Measurements from ENCODE around the gene RASGRP4. TPM values are rescaled to one million over a fixed set of nuclear protein-coding genes. Genes with fewer than 3 reads are reported as not detected.
A peak's percentile ranks its signal among the peaks of the same experiment; 100 is the strongest.
"Not testable (repeated sequence)": the region's sequence is repeated elsewhere in the genome, so short reads cannot be mapped to it uniquely, and the experiment has no call there.

The RASGRP4 gene
- total RNA-seq, 1 donor from 2014 or later = not detected

- Mint-ChIP-seq H3K9me3 (ENCODE audit: unreplicated experiment) (no peaks in the 10 kb centered on the region), H3K4me3 (ENCODE audit: unreplicated experiment) (peak overlapping the region; percentile 56), H3K27me3 (ENCODE audit: unreplicated experiment) (peaks cover 25% of the 10 kb centered on the region), H3K4me1 (ENCODE audit: unreplicated experiment) (peaks cover 10% of the 10 kb centered on the region), H3K36me3 (ENCODE audit: unreplicated experiment) (no peaks in the 10 kb centered on the region), H3K27ac (ENCODE audit: unreplicated experiment) (no peak overlapping the region)
- no peak for TF ChIP-seq CTCF (IDR thresholded peaks at IDR 0.05)
- no peak for DNase-seq (ENCODE audit: extremely low spot score, unreplicated experiment)
Measured at GRCh38 chr19:38417146-38417543, 8.9 kb downstream of the RASGRP4 start.

- Mint-ChIP-seq H3K27me3 (ENCODE audit: unreplicated experiment) (peaks cover 18% of the 10 kb centered on the region), H3K27ac (ENCODE audit: unreplicated experiment) (no peak overlapping the region), H3K4me3 (ENCODE audit: unreplicated experiment) (no peak overlapping the region), H3K36me3 (ENCODE audit: unreplicated experiment) (peaks cover 2% of the 10 kb centered on the region), H3K9me3 (ENCODE audit: unreplicated experiment) (no peaks in the 10 kb centered on the region), H3K4me1 (ENCODE audit: unreplicated experiment) (peaks cover 10% of the 10 kb centered on the region)
- TF ChIP-seq CTCF (IDR thresholded peaks at IDR 0.05) = no peak
- DNase-seq (ENCODE audit: extremely low spot score, unreplicated experiment) = no peak
Measured at GRCh38 chr19:38413416-38413815, 12.6 kb downstream of the RASGRP4 start.

- H3K4me3 Mint-ChIP-seq (ENCODE audit: unreplicated experiment) = no peak overlapping the region
- H3K27me3 Mint-ChIP-seq (ENCODE audit: unreplicated experiment) = peaks cover 16% of the 10 kb centered on the region
- TF ChIP-seq CTCF (IDR thresholded peaks at IDR 0.05) = no peak
- no peak for DNase-seq (ENCODE audit: extremely low spot score, unreplicated experiment)
- peaks cover 2% of the 10 kb centered on the region for H3K36me3 Mint-ChIP-seq (ENCODE audit: unreplicated experiment)
- H3K4me1 Mint-ChIP-seq (ENCODE audit: unreplicated experiment) = peaks cover 8% of the 10 kb centered on the region
- no peaks in the 10 kb centered on the region for H3K9me3 Mint-ChIP-seq (ENCODE audit: unreplicated experiment)
- H3K27ac Mint-ChIP-seq (ENCODE audit: unreplicated experiment) = no peak overlapping the region
Measured at GRCh38 chr19:38412961-38413360, 13.1 kb downstream of the RASGRP4 start.

GRCh38 chr19:38412491-38412890 lies 13.5 kb downstream of the RASGRP4 start:
- H3K9me3 Mint-ChIP-seq (ENCODE audit: unreplicated experiment) = no peaks in the 10 kb centered on the region
- H3K4me3 Mint-ChIP-seq (ENCODE audit: unreplicated experiment) = no peak overlapping the region
- H3K4me1 Mint-ChIP-seq (ENCODE audit: unreplicated experiment) = peaks cover 3% of the 10 kb centered on the region
- no peak for DNase-seq (ENCODE audit: extremely low spot score, unreplicated experiment)
- H3K27me3 Mint-ChIP-seq (ENCODE audit: unreplicated experiment) = peaks cover 11% of the 10 kb centered on the region
- no peak for TF ChIP-seq CTCF (IDR thresholded peaks at IDR 0.05)
- no peak overlapping the region for H3K27ac Mint-ChIP-seq (ENCODE audit: unreplicated experiment)
- peaks cover 4% of the 10 kb centered on the region for H3K36me3 Mint-ChIP-seq (ENCODE audit: unreplicated experiment)

DNA sequence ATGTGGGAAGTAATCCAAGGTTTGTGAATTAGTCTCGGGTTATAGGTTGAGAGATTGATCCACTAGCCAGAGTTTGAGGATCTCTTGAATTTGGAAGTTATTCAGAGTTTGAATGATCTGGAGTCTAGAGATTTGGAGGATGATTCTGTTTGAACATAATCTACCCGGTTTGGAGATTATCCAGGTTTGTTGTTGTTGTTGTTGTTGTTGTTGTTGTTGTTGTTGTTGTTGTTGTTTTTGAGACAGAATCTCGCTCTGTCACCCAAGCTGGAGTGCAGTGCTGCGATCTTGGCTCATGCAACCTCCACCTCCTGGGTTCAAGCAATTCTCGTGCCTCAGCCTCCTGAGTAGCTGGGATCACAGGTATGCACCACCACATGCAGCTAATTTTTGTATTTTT lies 14.1 kb downstream of the RASGRP4 start:
- H3K9me3 Mint-ChIP-seq (ENCODE audit: unreplicated experiment); H3K4me3 Mint-ChIP-seq (ENCODE audit: unreplicated experiment); H3K27ac Mint-ChIP-seq (ENCODE audit: unreplicated experiment); H3K36me3 Mint-ChIP-seq (ENCODE audit: unreplicated experiment); DNase-seq (ENCODE audit: extremely low spot score, unreplicated experiment); H3K27me3 Mint-ChIP-seq (ENCODE audit: unreplicated experiment); H3K4me1 Mint-ChIP-seq (ENCODE audit: unreplicated experiment): not testable (repeated sequence)
